ENCODE measurements around the gene MSGN1.

MSGN1 gene

DNA sequence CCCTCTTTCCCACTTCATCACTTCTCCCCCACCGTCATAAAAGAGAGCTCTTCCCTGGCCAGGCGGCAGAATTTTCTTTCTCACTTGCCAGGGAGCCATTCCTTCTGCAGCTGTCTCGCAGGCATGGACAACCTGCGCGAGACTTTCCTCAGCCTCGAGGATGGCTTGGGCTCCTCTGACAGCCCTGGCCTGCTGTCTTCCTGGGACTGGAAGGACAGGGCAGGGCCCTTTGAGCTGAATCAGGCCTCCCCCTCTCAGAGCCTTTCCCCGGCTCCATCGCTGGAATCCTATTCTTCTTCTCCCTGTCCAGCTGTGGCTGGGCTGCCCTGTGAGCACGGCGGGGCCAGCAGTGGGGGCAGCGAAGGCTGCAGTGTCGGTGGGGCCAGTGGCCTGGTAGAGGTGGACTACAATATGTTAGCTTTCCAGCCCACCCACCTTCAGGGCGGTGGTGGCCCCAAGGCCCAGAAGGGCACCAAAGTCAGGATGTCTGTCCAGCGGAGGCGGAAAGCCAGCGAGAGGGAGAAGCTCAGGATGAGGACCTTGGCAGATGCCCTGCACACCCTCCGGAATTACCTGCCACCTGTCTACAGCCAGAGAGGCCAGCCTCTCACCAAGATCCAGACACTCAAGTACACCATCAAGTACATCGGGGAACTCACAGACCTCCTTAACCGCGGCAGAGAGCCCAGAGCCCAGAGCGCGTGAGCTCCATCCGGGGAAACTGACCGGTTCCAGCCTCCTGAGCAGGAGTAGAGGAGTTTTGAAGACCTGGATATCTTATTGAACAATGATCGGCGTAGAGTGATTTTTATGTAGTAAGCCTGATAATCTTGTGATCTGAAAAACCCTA lies at the start of gene MSGN1:
MSGN1 (plus strand) TSS at position 65 of the 850 bp plus-strand sequence; CDS start at position 124, 59 bp downstream.
- DNase-seq (ENCODE audit: low spot score) = no peak

DNA sequence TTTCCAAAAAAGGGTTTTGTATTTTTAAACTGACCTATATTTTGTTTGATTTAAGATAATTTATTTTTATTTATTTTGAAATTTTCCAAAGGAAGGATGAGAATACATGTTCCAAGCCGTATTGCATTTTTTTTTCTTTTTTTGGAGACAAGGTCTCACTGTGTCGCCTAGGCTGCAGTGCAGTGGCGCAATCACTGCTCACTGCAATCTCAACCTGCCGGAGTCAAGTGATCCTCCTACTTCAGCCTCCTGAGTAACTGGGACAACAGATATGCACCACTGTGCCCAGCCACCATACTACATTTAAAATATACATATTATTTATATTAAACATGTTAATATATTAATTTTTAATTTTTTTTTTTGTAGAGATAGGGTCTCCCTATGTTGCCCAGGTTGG lies 47.4 kb upstream of the MSGN1 start:
- DNase-seq (ENCODE audit: low spot score) = no peak

GRCh38 chr2:17771956-17772355 lies 44.3 kb upstream of the MSGN1 start:
- no peak for DNase-seq (ENCODE audit: low spot score)

DNA sequence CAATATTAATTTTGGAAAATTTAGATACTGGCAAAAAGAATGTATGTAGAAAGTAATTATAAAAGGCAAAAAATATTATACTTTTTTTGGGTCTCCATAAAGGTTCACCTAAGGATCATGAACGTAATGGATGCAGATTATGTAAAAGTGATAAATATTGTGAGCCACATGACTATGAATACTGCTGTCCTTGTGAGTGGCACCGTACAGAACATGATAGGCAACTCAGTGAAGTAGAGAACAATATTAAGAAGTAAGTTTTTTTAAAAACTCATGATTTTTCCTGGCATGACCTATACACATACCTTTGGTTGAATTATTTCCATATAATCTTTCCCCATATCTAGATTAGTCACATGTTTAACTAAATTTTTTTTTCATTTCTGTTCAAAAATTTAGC lies 43.7 kb upstream of the MSGN1 start:
- no peak for DNase-seq (ENCODE audit: low spot score)

DNA sequence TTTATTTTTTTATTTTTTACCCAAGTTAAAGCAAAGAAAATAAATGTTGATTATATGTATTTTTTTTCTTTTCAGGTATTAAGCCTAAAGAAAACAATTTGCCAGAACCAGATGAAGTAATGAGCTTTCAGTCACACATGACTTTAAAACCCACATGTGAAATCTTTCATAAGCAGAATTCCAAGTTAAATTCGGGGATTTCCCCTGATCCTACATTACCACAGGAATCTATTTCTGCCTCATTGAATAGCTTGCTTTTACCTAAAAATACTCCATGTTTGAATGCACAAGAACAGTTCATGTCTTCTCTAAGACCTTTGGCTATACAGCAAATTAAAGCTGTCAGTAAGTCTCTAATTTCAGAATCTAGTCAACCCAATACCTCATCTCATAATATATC lies 35.7 kb upstream of the MSGN1 start:
- DNase-seq (ENCODE audit: low spot score) = no peak

DNA sequence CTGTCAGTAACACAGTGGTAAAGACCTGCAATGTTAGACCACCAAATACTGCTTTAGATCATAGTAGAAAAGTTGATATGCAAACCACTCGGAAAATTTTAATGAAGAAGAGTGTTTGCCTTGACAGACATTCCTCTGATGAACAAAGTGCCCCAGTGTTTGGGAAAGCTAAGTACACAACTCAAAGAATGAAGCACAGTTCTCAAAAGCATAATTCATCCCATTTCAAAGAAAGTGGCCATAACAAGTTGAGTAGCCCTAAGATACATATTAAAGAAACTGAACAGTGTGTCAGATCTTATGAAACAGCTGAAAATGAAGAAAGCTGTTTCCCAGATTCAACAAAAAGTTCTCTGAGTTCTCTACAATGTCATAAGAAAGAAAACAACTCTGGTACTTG lies 34.8 kb upstream of the MSGN1 start:
- no peak for DNase-seq (ENCODE audit: low spot score)

- no peak for DNase-seq (ENCODE audit: low spot score)
Observed at GRCh38 chr2:17786727-17787126, 29.5 kb upstream of the MSGN1 start.

DNA sequence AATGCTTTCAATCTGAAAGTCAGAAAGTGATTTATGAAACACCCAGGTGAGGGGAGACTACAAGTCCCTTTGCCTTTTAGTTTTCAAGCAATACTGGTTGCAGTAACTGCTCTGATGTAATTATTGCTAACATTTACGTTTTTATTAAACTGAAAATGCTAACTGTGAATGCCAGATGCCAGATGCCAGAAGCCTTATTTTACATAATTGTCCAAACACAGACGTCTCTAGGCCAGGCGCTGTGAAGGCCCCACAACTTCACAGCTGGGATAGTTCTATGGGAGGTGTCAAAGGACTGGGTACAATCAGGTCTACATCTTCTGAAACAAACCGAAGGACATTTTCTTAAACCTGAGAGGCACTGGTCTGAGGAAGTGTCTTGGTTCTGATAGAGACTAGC lies 27.5 kb upstream of the MSGN1 start:
- DNase-seq (ENCODE audit: low spot score) = no peak

DNA sequence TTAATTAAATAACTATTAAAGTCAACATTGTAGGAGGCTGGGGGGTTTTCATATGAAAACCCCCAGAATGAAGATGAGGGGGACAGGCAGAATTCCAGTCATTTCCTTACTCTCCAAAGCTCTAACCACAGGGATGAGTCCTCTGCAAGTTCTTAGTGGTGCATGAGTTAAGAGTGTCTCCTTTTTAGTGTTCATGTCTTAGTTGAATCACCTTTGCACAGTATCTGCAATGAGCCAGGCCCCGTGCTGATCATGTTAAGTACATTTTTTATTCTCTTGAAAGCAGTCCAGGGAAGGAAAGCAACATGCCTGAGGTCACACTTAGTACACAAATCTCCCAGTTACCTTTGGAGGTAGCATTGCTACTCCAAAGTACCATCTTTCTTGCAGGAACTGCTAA lies 25.7 kb upstream of the MSGN1 start:
- DNase-seq (ENCODE audit: low spot score) = no peak

DNA sequence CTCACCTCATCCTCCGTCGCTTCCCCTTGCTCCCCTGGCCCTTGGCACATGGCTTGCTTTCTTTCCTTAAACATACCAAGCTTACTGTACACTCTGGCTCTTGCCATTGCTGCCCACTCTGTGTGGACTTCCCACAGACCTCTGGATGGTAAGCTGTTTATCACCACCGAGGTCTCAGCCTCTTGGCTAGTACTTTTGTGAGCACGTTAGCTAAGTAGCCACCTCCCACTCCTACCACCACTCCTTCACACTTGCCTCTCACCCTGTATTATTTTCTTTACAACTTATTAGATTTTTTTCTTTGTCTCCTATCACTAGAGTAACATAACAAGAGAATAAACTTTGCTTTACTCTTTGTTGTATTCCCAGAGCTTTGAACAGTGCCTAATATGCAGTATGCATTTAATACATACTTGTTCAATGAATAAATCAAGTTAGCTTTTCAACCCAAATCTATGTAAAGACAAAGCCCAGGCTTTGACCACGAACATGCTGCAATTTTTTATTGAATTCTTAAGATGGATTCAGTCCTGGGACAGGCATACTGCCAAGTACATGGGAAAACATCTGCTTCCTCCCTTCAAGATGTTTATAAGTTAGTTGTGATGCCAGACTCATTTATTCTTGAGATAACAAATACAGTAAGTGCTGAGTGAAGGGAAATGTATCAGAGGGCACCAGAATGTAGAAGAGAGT lies 25.0 kb upstream of the MSGN1 start:
- DNase-seq (ENCODE audit: low spot score) = no peak

GRCh38 chr2:17791817-17792130 lies 24.5 kb upstream of the MSGN1 start:
- no peak for DNase-seq (ENCODE audit: low spot score)

- DNase-seq (ENCODE audit: low spot score) = no peak
Observed at GRCh38 chr2:17792515-17792914, 23.7 kb upstream of the MSGN1 start.

DNA sequence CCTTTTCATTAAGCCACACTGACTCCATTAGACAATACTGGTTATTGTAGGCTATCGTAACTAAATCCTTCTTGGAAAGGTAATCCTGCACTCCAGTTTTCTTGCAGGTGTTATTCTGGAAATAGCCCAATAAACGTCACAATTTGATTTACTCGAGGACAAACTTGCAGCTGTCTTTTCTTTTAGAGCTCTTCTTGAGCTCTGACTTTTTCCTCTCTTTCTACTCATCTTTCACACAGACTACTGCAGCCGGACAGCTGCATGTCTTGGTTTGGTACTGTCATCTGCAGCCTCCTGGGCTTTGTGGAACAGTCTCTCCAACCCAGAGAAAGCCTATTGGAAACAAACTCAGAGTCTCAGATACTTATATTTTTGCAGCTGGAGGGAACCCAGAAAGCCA lies 23.0 kb upstream of the MSGN1 start:
- DNase-seq (ENCODE audit: low spot score) = no peak

- DNase-seq (ENCODE audit: low spot score) = no peak
Observed at GRCh38 chr2:17793803-17794354, 22.4 kb upstream of the MSGN1 start.

GRCh38 chr2:17795309-17795708 lies 21.0 kb upstream of the MSGN1 start:
- DNase-seq (ENCODE audit: low spot score) = no peak

DNA sequence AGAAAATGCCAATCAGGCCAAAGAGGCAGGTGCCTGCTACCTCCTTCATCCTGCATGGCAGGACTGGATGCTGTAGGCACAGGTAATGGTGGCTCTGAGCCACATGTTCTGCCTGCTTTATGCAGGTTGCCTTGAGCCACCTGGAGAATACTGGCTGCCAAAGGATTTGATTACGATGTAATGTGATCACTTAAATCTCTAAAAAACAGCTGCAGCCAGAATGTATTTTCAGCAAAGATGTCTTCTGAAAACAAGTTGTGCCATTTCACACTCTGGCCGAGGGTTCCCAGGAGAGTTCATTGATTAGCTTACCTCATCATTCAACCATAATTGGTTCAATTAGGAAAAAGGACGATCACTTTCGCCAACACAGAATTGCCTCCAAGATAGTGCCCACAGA lies 17.9 kb upstream of the MSGN1 start:
- no peak for DNase-seq (ENCODE audit: low spot score)

GRCh38 chr2:17799301-17800120 lies 16.7 kb upstream of the MSGN1 start:
- DNase-seq (ENCODE audit: low spot score) = no peak

GRCh38 chr2:17800219-17800618 lies 16.0 kb upstream of the MSGN1 start:
- no peak for DNase-seq (ENCODE audit: low spot score)

DNA sequence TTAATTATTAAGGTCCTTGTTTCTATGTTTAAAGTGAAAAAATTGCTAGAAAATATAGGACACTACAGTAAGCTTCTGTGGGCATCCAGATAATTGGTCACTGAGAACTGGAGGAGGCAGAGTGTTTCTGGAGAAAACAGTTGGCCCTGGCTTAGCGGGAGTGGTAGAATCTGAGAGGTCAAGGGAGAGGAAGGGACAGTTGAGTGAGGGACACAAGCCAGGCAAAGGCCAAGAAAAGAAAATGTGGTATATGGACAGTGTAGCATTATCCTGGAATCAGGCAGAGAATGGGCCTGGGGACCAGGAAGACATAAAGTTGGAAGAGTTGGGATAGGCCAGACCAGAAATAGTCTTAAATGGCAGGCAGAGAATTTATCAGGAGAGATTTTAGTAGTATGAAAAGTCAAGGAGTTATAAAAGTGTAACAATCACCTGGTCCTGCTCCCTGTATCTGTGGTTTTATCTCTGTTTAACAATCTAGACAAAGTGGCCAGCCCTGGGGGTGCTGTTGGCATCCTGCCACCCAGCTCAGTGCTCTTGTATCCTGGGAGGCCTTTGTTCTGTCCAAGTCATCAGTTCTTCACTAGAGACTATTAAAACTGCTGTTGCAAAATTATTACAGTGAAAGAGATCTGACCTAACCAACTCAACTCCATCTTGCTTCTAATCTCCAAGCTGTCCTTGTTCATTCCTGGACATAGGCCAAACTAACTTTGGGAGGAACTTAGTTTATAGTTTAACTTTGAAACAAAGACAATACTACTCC lies 15.4 kb upstream of the MSGN1 start:
- DNase-seq (ENCODE audit: low spot score) = no peak

GRCh38 chr2:17803497-17803896 lies 12.8 kb upstream of the MSGN1 start:
- DNase-seq (ENCODE audit: low spot score) = no peak

GRCh38 chr2:17804358-17804757 lies 11.9 kb upstream of the MSGN1 start:
- no peak for DNase-seq (ENCODE audit: low spot score)

- DNase-seq (ENCODE audit: low spot score) = no peak
Observed at GRCh38 chr2:17805166-17805565, 11.1 kb upstream of the MSGN1 start.
